Stimulated activated naive CD8-positive, alpha-beta T cell treated with anti-CD3 and anti-CD28 coated beads, Interleukin-15, Interleukin-2, amounts not matched to agents 100 ng/mL and 50 ng/mL, for 24 hours (primary cell): ENCODE measurements around the gene RASGRF1.
"Not testable (repeated sequence)": the region's sequence is repeated elsewhere in the genome, so short reads cannot be mapped to it uniquely, and the experiment has no call there.

ENCODE experiments used
- H3K27ac Mint-ChIP-seq: one replicate; pipeline ENCODE4 v1.8.0; 2021; ENCODE audit warnings: mild to moderate bottlenecking, mixed read lengths
- H3K27me3 Mint-ChIP-seq: one replicate; pipeline ENCODE4 v1.8.0; 2021; ENCODE audit warnings: mixed read lengths
- H3K36me3 Mint-ChIP-seq: one replicate; pipeline ENCODE4 v1.8.0; 2021; ENCODE audit warnings: low read depth, mixed read lengths
- H3K4me1 Mint-ChIP-seq: one replicate; pipeline ENCODE4 v1.8.0; 2021; ENCODE audit warnings: low read depth, mixed read lengths
- H3K4me3 Mint-ChIP-seq: one replicate; pipeline ENCODE4 v1.8.0; 2021; ENCODE audit warnings: mild to moderate bottlenecking, mixed read lengths
- H3K9me3 Mint-ChIP-seq: one replicate; pipeline ENCODE4 v1.8.0; 2021; ENCODE audit warnings: mixed read lengths

Gene RASGRF1

GRCh38 chr15:78931439-78932257 lies 158.9 kb downstream of the RASGRF1 start:
- no peak overlapping the region for H3K27ac Mint-ChIP-seq
- H3K36me3 Mint-ChIP-seq = peaks cover 6% of the 10 kb centered on the region
- H3K9me3 Mint-ChIP-seq = no peaks in the 10 kb centered on the region
- H3K4me1 Mint-ChIP-seq = no peaks in the 10 kb centered on the region
- no peaks in the 10 kb centered on the region for H3K27me3 Mint-ChIP-seq
- H3K4me3 Mint-ChIP-seq = no peak overlapping the region

GRCh38 chr15:78930577-78931388 lies 159.8 kb downstream of the RASGRF1 start:
- H3K4me1 Mint-ChIP-seq = no peaks in the 10 kb centered on the region
- no peak overlapping the region for H3K4me3 Mint-ChIP-seq
- no peaks in the 10 kb centered on the region for H3K27me3 Mint-ChIP-seq
- H3K9me3 Mint-ChIP-seq = no peaks in the 10 kb centered on the region
- H3K36me3 Mint-ChIP-seq = peaks cover 7% of the 10 kb centered on the region
- H3K27ac Mint-ChIP-seq = no peak overlapping the region

- no peak overlapping the region for H3K4me3 Mint-ChIP-seq
- no peak overlapping the region for H3K27ac Mint-ChIP-seq
- H3K27me3 Mint-ChIP-seq = no peaks in the 10 kb centered on the region
- H3K36me3 Mint-ChIP-seq = peaks cover 7% of the 10 kb centered on the region
- H3K9me3 Mint-ChIP-seq = no peaks in the 10 kb centered on the region
- no peaks in the 10 kb centered on the region for H3K4me1 Mint-ChIP-seq
These were observed 160.9 kb downstream of the RASGRF1 start for GRCh38 chr15:78929536-78930264.

- H3K36me3 Mint-ChIP-seq = peaks cover 7% of the 10 kb centered on the region
- H3K27ac Mint-ChIP-seq = no peak overlapping the region
These were observed 161.9 kb downstream of the RASGRF1 start for GRCh38 chr15:78928616-78929093.

GRCh38 chr15:78928176-78928575 lies 162.4 kb downstream of the RASGRF1 start:
- H3K4me1 Mint-ChIP-seq, H3K27me3 Mint-ChIP-seq, H3K9me3 Mint-ChIP-seq, H3K27ac Mint-ChIP-seq, H3K36me3 Mint-ChIP-seq, H3K4me3 Mint-ChIP-seq: not testable (repeated sequence)

More at GRCh38 chr15:78928616-78929093, 161.9 kb downstream of the RASGRF1 start:
- no peaks in the 10 kb centered on the region for H3K4me1 Mint-ChIP-seq
- no peaks in the 10 kb centered on the region for H3K9me3 Mint-ChIP-seq
- H3K27me3 Mint-ChIP-seq = no peaks in the 10 kb centered on the region
- no peak overlapping the region for H3K4me3 Mint-ChIP-seq

GRCh38 chr15:78927077-78927790 lies 163.3 kb downstream of the RASGRF1 start:
- no peaks in the 10 kb centered on the region for H3K4me1 Mint-ChIP-seq
- no peak overlapping the region for H3K4me3 Mint-ChIP-seq
- peaks cover 8% of the 10 kb centered on the region for H3K36me3 Mint-ChIP-seq
- H3K9me3 Mint-ChIP-seq = no peaks in the 10 kb centered on the region
- no peak overlapping the region for H3K27ac Mint-ChIP-seq
- H3K27me3 Mint-ChIP-seq = no peaks in the 10 kb centered on the region

- H3K27me3 Mint-ChIP-seq = no peaks in the 10 kb centered on the region
- no peak overlapping the region for H3K27ac Mint-ChIP-seq
- H3K9me3 Mint-ChIP-seq = no peaks in the 10 kb centered on the region
- peaks cover 15% of the 10 kb centered on the region for H3K36me3 Mint-ChIP-seq
- H3K4me1 Mint-ChIP-seq = no peaks in the 10 kb centered on the region
- no peak overlapping the region for H3K4me3 Mint-ChIP-seq
These were observed 164.4 kb downstream of the RASGRF1 start for GRCh38 chr15:78925956-78926743.

- Mint-ChIP-seq H3K36me3 (peaks cover 15% of the 10 kb centered on the region), H3K27me3 (no peaks in the 10 kb centered on the region), H3K9me3 (no peaks in the 10 kb centered on the region), H3K4me1 (no peaks in the 10 kb centered on the region), H3K27ac (no peak overlapping the region), H3K4me3 (no peak overlapping the region)
These were observed 165.4 kb downstream of the RASGRF1 start for GRCh38 chr15:78925076-78925624.

GRCh38 chr15:78923480-78924360 lies 166.9 kb downstream of the RASGRF1 start:
- no peak overlapping the region for H3K4me3 Mint-ChIP-seq
- no peak overlapping the region for H3K27ac Mint-ChIP-seq
- H3K4me1 Mint-ChIP-seq = no peaks in the 10 kb centered on the region

GRCh38 chr15:78923015-78923414 lies 167.6 kb downstream of the RASGRF1 start:
- H3K4me1 Mint-ChIP-seq = no peaks in the 10 kb centered on the region
- no peak overlapping the region for H3K27ac Mint-ChIP-seq
- no peaks in the 10 kb centered on the region for H3K9me3 Mint-ChIP-seq
- H3K27me3 Mint-ChIP-seq = no peaks in the 10 kb centered on the region
- H3K36me3 Mint-ChIP-seq = peaks cover 27% of the 10 kb centered on the region
- no peak overlapping the region for H3K4me3 Mint-ChIP-seq

More at GRCh38 chr15:78923480-78924360, 166.9 kb downstream of the RASGRF1 start:
- Mint-ChIP-seq H3K36me3 (peaks cover 27% of the 10 kb centered on the region), H3K9me3 (no peaks in the 10 kb centered on the region), H3K27me3 (no peaks in the 10 kb centered on the region)

GRCh38 chr15:78922527-78922926 lies 168.1 kb downstream of the RASGRF1 start:
- H3K4me3 Mint-ChIP-seq = no peak overlapping the region
- no peak overlapping the region for H3K27ac Mint-ChIP-seq
- no peaks in the 10 kb centered on the region for H3K9me3 Mint-ChIP-seq
- H3K36me3 Mint-ChIP-seq = peaks cover 30% of the 10 kb centered on the region
- H3K4me1 Mint-ChIP-seq = no peaks in the 10 kb centered on the region
- no peaks in the 10 kb centered on the region for H3K27me3 Mint-ChIP-seq

GRCh38 chr15:78921940-78922339 lies 168.6 kb downstream of the RASGRF1 start:
- Mint-ChIP-seq H3K9me3 (no peaks in the 10 kb centered on the region), H3K4me3 (no peak overlapping the region), H3K27ac (no peak overlapping the region), H3K36me3 (peaks cover 30% of the 10 kb centered on the region), H3K27me3 (no peaks in the 10 kb centered on the region), H3K4me1 (no peaks in the 10 kb centered on the region)

- Mint-ChIP-seq H3K4me1 (no peaks in the 10 kb centered on the region), H3K4me3 (no peak overlapping the region), H3K9me3 (no peaks in the 10 kb centered on the region), H3K36me3 (peaks cover 30% of the 10 kb centered on the region), H3K27me3 (no peaks in the 10 kb centered on the region), H3K27ac (no peak overlapping the region)
These were observed 169.1 kb downstream of the RASGRF1 start for GRCh38 chr15:78921517-78921916.
